ENCODE data around the gene SH3RF3.

Gene SH3RF3

GRCh38 chr2:109144271-109144670 lies 15.3 kb downstream of the SH3RF3 start:
- no peak for DNase-seq (ENCODE audit: extremely low read depth, low read depth)
- TF ChIP-seq, protein P1, sequence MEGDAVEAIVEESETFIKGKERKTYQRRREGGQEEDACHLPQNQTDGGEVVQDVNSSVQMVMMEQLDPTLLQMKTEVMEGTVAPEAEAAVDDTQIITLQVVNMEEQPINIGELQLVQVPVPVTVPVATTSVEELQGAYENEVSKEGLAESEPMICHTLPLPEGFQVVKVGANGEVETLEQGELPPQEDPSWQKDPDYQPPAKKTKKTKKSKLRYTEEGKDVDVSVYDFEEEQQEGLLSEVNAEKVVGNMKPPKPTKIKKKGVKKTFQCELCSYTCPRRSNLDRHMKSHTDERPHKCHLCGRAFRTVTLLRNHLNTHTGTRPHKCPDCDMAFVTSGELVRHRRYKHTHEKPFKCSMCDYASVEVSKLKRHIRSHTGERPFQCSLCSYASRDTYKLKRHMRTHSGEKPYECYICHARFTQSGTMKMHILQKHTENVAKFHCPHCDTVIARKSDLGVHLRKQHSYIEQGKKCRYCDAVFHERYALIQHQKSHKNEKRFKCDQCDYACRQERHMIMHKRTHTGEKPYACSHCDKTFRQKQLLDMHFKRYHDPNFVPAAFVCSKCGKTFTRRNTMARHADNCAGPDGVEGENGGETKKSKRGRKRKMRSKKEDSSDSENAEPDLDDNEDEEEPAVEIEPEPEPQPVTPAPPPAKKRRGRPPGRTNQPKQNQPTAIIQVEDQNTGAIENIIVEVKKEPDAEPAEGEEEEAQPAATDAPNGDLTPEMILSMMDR (IDR thresholded peaks at IDR 0.05; ENCODE audit: low read depth, low read length): no peak

- TF ChIP-seq, protein P1 (IDR thresholded peaks at IDR 0.05; ENCODE audit: low read depth, low read length): no peak
Observed at GRCh38 chr2:109144721-109145120, 15.7 kb downstream of the SH3RF3 start.

GRCh38 chr2:109145286-109145685 lies 16.3 kb downstream of the SH3RF3 start:
- TF ChIP-seq, protein P1 (IDR thresholded peaks at IDR 0.05; ENCODE audit: low read depth, low read length): no peak
- DNase-seq (ENCODE audit: extremely low read depth, low read depth): no peak

More at GRCh38 chr2:109144721-109145120, 15.7 kb downstream of the SH3RF3 start:
- no peak for DNase-seq (ENCODE audit: extremely low read depth, low read depth)

- TF ChIP-seq, protein P1 (IDR thresholded peaks at IDR 0.05; ENCODE audit: low read depth, low read length): no peak
- DNase-seq (ENCODE audit: extremely low read depth, low read depth): no peak
Observed at GRCh38 chr2:109147405-109147804, 18.4 kb downstream of the SH3RF3 start.

DNA sequence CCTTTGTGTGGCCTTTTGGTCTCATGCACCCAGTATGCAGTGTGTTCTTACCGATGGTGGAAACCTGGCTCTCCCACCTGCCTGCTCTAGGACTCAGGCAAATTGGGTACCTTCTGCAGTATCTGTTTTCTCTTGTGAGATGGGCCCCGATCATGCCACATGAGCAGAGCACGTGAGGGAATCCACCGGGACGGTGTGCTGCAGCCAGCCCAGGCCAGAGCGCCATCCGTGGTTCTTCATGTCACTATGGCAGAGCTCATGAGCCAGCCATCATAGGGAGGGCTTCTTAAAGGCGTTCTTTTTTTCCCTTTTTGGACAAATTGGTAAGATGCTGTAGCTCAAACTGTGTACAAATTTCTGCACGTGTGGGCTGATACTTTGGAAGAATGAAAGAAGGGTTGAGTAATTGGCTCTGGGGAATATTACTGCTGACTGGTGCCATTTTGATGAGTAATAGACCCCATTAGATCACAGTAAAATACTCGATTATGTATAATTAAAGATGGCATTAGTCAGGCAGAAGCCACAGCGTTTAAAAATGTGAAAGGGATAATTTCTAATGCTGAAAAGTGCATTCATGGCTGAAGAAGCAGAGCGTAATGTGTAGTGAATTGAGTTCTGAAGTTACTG lies 19.2 kb downstream of the SH3RF3 start:
- DNase-seq (ENCODE audit: extremely low read depth, low read depth): no peak
- TF ChIP-seq, protein P1 (IDR thresholded peaks at IDR 0.05; ENCODE audit: low read depth, low read length): no peak

- DNase-seq (ENCODE audit: extremely low read depth, low read depth): no peak
- TF ChIP-seq, protein P1 (IDR thresholded peaks at IDR 0.05; ENCODE audit: low read depth, low read length): no peak
Observed at GRCh38 chr2:109148991-109149645, 20.1 kb downstream of the SH3RF3 start.

DNA sequence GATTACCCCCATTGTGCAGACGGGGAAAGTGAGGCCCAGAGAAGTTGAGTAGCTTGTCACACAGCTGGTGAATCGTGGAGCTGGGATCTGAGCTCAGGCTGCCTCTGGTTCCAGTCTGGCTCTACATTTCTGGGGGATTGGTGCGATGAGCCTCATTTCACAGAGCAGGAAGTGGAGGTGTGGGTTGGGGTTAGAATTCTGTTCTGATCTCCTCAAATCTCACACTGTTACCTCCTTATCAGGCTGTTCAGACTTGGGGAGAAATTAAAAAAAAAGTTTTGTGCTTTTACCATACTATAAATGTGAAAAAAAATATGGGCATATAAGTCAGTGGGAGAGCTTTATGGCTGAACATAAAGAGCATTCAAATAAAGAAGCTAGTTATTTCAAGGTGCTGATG lies 21.6 kb downstream of the SH3RF3 start:
- DNase-seq (ENCODE audit: extremely low read depth, low read depth): no peak
- TF ChIP-seq, protein P1 (IDR thresholded peaks at IDR 0.05; ENCODE audit: low read depth, low read length): no peak

All from AG09319 (cell line).